Superior temporal gyrus (tissue), 1 donor: ENCODE data around the gene SOWAHD.
"Not testable (repeated sequence)": the region's sequence is repeated elsewhere in the genome, so short reads cannot be mapped to it uniquely, and the experiment has no call there.

Source experiments
- DNase-seq: peaks from one replicate; pipeline ENCODE4 v3.0.0-alpha.2; 2016; ENCODE audit errors: extremely low spot score

Gene SOWAHD

GRCh38 chrX:119757979-119758730 is at the start of gene SOWAHD:
SOWAHD (plus strand) TSS chrX:119758588; CDS start chrX:119758668, 80 bp downstream.
- DNase-seq, result no peak

- DNase-seq, result no peak
These were observed 49.5 kb upstream of the SOWAHD start for GRCh38 chrX:119708936-119709335.

GRCh38 chrX:119709630-119710029 is 48.8 kb upstream of the SOWAHD start:
- no peak for DNase-seq

- no peak for DNase-seq
These were observed 36.9 kb upstream of the SOWAHD start for GRCh38 chrX:119721487-119721886.

DNA sequence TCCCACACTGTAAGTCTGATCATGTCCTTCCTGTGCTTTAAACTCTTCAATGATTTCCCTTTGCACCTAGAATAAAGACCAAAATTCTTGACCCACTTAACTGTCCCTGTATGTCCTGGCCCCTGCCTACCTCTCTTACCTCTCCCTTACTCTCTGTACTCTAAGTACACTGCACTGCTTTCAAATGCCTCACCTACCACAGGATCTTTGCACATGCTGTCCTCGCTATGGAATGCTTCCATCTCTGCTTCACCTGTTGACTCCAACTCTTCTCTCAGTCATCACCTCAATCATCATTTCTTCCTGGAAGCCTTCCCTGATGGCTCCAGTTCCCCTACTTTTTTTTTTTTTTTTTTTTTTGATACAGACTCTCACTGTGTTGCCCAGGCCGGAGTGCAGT is 36.5 kb upstream of the SOWAHD start:
- DNase-seq, result no peak

- DNase-seq, result no peak
These were observed 31.4 kb upstream of the SOWAHD start for GRCh38 chrX:119726900-119727555.

GRCh38 chrX:119728487-119728886 is 29.9 kb upstream of the SOWAHD start:
- no peak for DNase-seq

DNA sequence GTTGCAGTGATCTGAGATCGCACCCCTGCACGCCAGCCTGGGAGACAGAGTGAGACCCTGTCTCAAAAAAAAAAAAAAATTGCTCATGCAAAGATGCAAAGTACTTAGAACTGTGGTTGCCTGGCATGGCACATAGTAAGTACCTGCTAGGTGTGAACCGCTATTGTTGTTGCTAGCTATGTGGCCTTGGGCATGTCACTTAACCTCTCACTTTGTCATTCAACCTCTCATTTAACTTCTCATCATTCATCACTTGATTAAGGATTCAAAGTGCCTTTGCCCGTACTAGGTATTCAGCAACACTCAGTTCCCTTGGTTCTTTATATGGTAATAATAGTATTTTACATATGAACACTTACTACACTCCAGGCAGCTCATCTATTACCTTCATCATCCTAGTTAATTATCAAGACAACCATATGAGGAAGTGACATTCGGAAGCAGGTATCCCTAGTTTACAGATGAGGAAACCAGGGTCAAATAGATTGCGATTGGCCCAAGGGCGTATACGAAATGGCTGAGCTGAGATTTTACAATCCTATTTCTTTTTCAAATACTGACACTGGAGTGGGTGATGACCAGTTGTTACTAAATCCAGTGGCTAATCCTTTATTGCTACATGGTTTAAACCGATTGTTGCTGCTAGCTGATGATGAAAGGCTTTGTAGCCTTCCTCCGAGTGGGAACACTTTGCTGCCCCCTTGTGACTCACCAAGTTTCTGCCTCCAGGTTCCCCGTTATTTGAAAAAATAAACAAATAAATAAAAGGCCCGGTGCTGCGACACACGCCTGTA is 28.8 kb upstream of the SOWAHD start:
- DNase-seq, result peak; percentile 38

DNA sequence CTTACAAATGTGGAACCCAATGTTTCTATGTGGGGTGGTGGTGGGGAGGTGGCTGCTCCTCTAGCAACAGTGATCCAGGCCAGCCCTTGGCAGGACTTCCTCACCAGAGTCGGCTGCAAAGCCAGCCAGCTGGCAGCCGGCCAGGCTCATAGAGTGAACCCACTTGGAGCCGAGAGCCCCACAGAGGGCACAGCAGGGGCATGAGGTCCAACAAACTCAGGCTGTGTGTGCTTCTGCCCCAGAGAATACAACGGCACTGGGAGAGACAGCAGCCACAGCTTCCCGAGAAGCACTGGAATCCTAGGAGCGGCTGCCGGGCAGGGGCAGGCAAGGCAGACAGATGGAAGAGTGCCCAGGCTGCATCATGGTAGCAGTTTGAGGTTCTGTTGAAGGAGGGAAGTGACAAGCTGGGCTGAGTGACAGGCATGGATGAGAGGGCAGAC is 23.5 kb upstream of the SOWAHD start:
- no peak for DNase-seq

GRCh38 chrX:119735467-119735866 is 22.9 kb upstream of the SOWAHD start:
- no peak for DNase-seq

DNA sequence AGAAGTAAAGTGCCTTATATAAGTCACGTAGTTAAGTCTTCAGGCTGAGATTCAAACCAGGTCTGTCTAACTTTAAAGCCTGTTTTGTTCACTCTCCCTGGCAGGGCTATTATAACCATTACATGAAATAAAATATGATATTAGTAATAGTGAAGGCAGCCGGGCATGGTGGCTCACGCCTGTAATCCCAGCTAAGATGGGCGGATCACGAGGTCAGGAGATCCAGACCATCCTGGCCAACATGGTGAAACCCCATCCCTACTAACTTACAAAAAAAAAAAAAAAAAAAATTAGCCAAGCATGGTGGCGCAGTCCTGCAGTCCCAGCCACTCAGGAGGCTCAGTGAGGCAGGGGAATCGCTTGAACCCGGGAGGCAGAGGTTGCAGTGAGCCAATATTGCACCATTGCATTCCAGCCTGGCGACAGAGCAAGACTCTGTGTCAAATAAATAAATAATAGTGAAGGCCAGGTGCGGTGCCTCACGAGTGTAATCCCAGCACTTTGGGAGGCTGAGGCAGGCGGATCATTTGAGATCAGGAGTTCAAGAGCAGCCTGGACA is 22.1 kb upstream of the SOWAHD start:
- DNase-seq, result no peak

GRCh38 chrX:119738742-119739141 is 19.6 kb upstream of the SOWAHD start:
- no peak for DNase-seq

DNA sequence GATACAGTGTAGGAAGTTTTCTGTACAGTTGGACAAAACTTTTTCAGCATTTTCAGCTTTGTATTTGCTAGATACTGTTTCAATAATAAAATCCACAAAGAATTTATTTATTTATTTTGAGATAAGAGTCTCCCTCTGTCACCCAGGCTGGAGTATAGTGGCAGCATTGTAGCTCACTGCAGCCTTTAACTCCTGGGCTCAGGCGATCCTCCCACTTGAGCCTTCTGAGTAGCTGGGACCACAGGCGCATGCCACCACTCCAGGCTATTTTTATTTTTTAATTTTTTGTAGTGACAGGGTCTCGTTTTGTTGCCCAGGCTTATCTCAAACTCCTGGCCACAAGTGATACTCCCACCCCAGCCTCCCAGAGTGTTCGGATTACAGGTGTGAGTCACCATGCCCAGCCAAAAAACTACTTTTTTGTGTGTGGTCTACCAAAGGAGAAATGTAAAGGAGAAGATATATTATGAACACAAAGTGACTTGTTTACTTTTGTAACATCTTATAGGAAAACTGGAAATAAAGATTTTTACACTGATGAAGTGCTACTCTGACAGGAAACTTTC is 13.0 kb upstream of the SOWAHD start:
- no peak for DNase-seq

GRCh38 chrX:119750131-119750530 is 8.3 kb upstream of the SOWAHD start:
- DNase-seq, result not testable (repeated sequence)

DNA sequence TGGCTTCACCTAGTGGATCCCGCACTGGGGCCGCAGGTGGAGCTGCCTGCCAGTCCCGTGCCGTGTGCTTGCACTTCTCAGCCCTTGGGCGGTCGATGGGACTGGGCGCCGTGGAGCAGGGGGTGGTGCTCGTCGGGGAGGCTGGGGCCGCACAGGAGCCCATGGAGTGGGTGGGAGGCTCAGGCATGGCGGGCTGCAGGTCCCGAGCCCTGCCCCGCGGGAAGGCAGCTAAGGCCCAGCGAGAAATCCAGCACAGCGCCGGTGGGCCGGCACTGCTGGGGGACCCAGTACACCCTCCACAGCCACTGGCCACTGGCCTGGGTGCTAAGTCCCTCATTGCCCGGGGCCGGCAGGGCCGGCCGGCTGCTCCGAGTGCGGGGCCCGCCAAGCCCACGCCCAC is 7.6 kb upstream of the SOWAHD start:
- not testable (repeated sequence) for DNase-seq

GRCh38 chrX:119753001-119753400 is 5.4 kb upstream of the SOWAHD start:
- DNase-seq, result no peak

- DNase-seq, result peak; percentile 46
These were observed 4.6 kb upstream of the SOWAHD start for GRCh38 chrX:119753639-119754257.

GRCh38 chrX:119755981-119756533 is 2.3 kb upstream of the SOWAHD start:
- DNase-seq, result no peak

GRCh38 chrX:119756926-119757635 is 1.3 kb upstream of the SOWAHD start:
- no peak for DNase-seq

DNA sequence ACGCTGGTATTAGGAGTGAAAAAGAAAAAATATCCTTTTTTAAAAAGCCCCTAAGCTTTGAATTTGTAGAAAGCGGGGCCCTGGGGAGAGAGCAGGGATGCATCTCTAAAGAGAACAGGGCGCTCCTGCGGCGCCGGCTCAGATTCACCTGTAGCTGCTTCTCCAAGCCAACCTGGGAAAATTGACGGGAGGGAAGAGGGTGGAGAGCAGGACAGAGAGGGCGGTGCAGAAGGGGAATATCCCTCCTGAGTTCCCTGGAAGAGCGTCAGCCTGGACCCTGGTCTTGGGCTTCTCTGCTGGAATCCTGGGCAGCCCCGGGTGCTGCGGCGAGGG is 776 bp upstream of the SOWAHD start:
- DNase-seq, result no peak
